ENCODE results near the gene TFCP2L1. TPM values are rescaled to one million over a fixed set of nuclear protein-coding genes. Genes with fewer than 3 reads are reported as not detected.
A peak's percentile ranks its signal among the peaks of the same experiment; 100 is the strongest.

TFCP2L1 gene
- total RNA-seq, 4 donors from 2014 or later = 0.20 to 0.63 (median 0.41) TPM

DNA sequence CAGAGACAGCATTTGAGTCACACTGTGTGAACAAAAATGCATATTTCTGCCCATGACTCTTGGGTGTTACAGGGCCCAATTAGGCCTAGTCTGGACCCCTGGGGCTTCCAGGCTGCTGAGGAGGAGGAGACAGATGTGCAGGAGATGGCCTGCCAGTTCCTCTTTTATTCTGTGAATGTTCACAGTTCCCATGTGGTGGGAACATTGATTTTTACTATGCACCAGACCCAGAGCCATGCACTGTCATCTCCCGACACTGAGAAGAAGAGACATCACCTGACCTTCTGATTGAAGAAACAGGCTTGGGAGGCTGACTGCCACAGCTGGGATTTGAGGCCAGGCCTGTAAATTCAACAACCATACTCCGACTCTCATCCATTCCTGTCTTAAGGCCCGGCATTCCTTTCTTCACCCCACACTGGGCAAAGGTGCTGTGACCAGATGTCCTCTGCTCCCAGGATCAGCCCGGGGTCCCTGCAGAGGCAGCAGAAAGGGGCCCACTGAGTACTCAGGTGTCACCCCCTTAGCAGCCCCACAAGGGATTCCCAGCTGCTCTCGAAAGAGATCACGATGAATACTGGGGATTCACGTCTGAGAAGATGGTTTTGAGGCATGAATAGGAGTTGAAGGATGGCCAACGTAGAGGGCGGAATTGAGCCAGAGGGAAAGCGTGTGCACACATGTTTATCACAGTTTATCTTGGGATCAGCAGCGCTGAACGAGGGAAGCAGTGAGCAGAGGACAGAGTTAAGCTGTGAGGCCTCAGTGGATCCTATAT, 3.6 kb upstream of the TFCP2L1 start:
- H3K4me1 ChIP-seq = peaks cover 0 to 17% (median 4%) of the 10 kb centered on the region in 4 donors
- DNase-seq (ENCODE audit: low spot score in 2 of 2) = no peak
- H3K27me3 ChIP-seq = peaks cover 0 to 22% of the 10 kb centered on the region in 2 donors
- no peak overlapping the region for H3K27ac ChIP-seq
- 77 to 89% methylated on average over 12 of the region's 12 CpGs for WGBS, 2 donors
- no peaks in the 10 kb centered on the region for H3K36me3 ChIP-seq
- H3K9me3 ChIP-seq = no peaks in the 10 kb centered on the region
- TF ChIP-seq EP300 (IDR thresholded peaks at IDR 0.05) = no peak
- TF ChIP-seq POLR2A (IDR thresholded peaks at IDR 0.05) = no peak
- H3K4me3 ChIP-seq = no peak overlapping the region

DNA sequence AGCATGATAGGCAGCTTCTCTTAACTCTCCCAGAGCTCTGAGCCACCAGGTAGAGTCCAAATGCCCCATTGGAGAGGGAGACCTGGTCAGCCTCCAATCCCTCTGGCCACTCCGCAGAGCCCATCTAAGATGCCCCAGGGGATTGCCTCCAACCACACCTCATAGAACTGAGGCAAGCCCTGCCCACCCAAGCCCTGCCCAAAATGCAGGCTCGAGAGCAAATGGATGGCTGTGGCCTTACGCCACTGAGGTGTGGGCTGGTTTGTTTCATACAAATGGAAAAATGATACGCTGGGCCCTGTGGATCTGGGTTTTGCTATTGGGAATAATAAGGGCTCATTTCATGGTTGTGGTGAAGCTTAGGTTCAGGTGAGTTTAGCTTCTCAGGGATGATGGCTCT, 3.0 kb upstream of the TFCP2L1 start:
- no peak for DNase-seq (ENCODE audit: low spot score in 2 of 2)

GRCh38 chr2:121287146-121287798, 2.3 kb upstream of the TFCP2L1 start:
- peaks cover 0 to 17% (median 4%) of the 10 kb centered on the region in 4 donors for H3K4me1 ChIP-seq
- no peaks in the 10 kb centered on the region for H3K9me3 ChIP-seq
- no peaks in the 10 kb centered on the region for H3K36me3 ChIP-seq
- TF ChIP-seq EP300 (IDR thresholded peaks at IDR 0.05) = no peak
- TF ChIP-seq, protein P1, sequence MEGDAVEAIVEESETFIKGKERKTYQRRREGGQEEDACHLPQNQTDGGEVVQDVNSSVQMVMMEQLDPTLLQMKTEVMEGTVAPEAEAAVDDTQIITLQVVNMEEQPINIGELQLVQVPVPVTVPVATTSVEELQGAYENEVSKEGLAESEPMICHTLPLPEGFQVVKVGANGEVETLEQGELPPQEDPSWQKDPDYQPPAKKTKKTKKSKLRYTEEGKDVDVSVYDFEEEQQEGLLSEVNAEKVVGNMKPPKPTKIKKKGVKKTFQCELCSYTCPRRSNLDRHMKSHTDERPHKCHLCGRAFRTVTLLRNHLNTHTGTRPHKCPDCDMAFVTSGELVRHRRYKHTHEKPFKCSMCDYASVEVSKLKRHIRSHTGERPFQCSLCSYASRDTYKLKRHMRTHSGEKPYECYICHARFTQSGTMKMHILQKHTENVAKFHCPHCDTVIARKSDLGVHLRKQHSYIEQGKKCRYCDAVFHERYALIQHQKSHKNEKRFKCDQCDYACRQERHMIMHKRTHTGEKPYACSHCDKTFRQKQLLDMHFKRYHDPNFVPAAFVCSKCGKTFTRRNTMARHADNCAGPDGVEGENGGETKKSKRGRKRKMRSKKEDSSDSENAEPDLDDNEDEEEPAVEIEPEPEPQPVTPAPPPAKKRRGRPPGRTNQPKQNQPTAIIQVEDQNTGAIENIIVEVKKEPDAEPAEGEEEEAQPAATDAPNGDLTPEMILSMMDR (IDR thresholded peaks at IDR 0.05) = no peak
- no peak for TF ChIP-seq POLR2A (IDR thresholded peaks at IDR 0.05)
- H3K4me3 ChIP-seq = no peak overlapping the region
- peak overlapping the region in 1 of 4 donors; percentile 8 for H3K27ac ChIP-seq
- WGBS, 2 donors = 76 to 78% methylated on average over 9 of the region's 9 CpGs
- peaks cover 0 to 34% of the 10 kb centered on the region in 2 donors for H3K27me3 ChIP-seq
- DNase-seq (ENCODE audit: low spot score in 2 of 2) = peak in 1 of 2 donors; percentile 52

More for the DNA sequence above, 3.0 kb upstream of the TFCP2L1 start:
- WGBS, 2 donors = 90 to 94% methylated on average over 4 of the region's 4 CpGs
- Histone ChIP-seq H3K4me3 (no peak overlapping the region), H3K4me1 (peaks cover 0 to 17% (median 4%) of the 10 kb centered on the region in 4 donors), H3K36me3 (no peaks in the 10 kb centered on the region), H3K27me3 (peaks cover 0 to 28% of the 10 kb centered on the region in 2 donors), H3K9me3 (no peaks in the 10 kb centered on the region), H3K27ac (no peak overlapping the region)
- no peak for TF ChIP-seq POLR2A (IDR thresholded peaks at IDR 0.05)

- Histone ChIP-seq H3K4me1 (peaks cover 0 to 17% (median 4%) of the 10 kb centered on the region in 4 donors), H3K4me3 (no peak overlapping the region), H3K27me3 (peaks cover 0 to 37% of the 10 kb centered on the region in 2 donors), H3K9me3 (no peaks in the 10 kb centered on the region), H3K36me3 (no peaks in the 10 kb centered on the region), H3K27ac (no peak overlapping the region)
- TF ChIP-seq, protein P1 (IDR thresholded peaks at IDR 0.05) = no peak
- TF ChIP-seq EP300 (IDR thresholded peaks at IDR 0.05) = no peak
- TF ChIP-seq POLR2A (IDR thresholded peaks at IDR 0.05) = no peak
- no peak for DNase-seq (ENCODE audit: low spot score in 2 of 2)
- 60 to 80% methylated on average over 3 to 4 of the region's 4 CpGs for WGBS, 2 donors
Observed at GRCh38 chr2:121286506-121286905, 1.5 kb upstream of the TFCP2L1 start.

GRCh38 chr2:121285926-121286325, 924 bp upstream of the TFCP2L1 start:
- Histone ChIP-seq H3K36me3 (no peaks in the 10 kb centered on the region), H3K4me1 (peaks cover 0 to 17% (median 4%) of the 10 kb centered on the region in 4 donors), H3K4me3 (no peak overlapping the region), H3K9me3 (no peaks in the 10 kb centered on the region), H3K27ac (no peak overlapping the region), H3K27me3 (peaks cover 0 to 37% of the 10 kb centered on the region in 2 donors)
- no peak for TF ChIP-seq POLR2A (IDR thresholded peaks at IDR 0.05)
- TF ChIP-seq EP300 (IDR thresholded peaks at IDR 0.05) = no peak
- DNase-seq (ENCODE audit: low spot score in 2 of 2) = no peak
- WGBS, 2 donors = 96 to 98% methylated on average over 3 of the region's 3 CpGs

GRCh38 chr2:121283670-121284462, 1.1 kb downstream of the TFCP2L1 start:
- Histone ChIP-seq H3K4me3 (peak overlapping the region in 3 of 4 donors; percentile 38 to 52 (median 39)), H3K9me3 (no peaks in the 10 kb centered on the region), H3K36me3 (no peaks in the 10 kb centered on the region), H3K27me3 (peaks cover 0 to 37% of the 10 kb centered on the region in 2 donors), H3K27ac (no peak overlapping the region), H3K4me1 (peaks cover 0 to 17% (median 4%) of the 10 kb centered on the region in 4 donors)
- DNase-seq (ENCODE audit: low spot score in 2 of 2) = no peak
- 33 to 36% methylated on average over 12 of the region's 12 CpGs for WGBS, 2 donors
- TF ChIP-seq POLR2A (IDR thresholded peaks at IDR 0.05) = no peak
- TF ChIP-seq EP300 (IDR thresholded peaks at IDR 0.05) = no peak
- TF ChIP-seq, protein P1 (IDR thresholded peaks at IDR 0.05) = no peak
